Measurements from ENCODE around the gene SMO.
A peak's percentile ranks its signal among the peaks of the same experiment; 100 is the strongest.
"Not testable (repeated sequence)": the region's sequence is repeated elsewhere in the genome, so short reads cannot be mapped to it uniquely, and the experiment has no call there.

SMO gene

GRCh38 chr7:129169686-129170440, 18.6 kb upstream of the SMO start:
- no peak overlapping the region for H3K27ac ChIP-seq
- POLR2A ChIA-PET (ENCODE audit: low non-redundant PET), result no interaction called here
- CTCF ChIA-PET, result interaction anchor here (0.7 kb wide), 1 partner anchor 85 kb away, joined by 3 read pairs; no protein-coding TSS in a partner anchor
- DNase-seq (ENCODE audit: low spot score), result no peak
- TF ChIP-seq, protein P1, sequence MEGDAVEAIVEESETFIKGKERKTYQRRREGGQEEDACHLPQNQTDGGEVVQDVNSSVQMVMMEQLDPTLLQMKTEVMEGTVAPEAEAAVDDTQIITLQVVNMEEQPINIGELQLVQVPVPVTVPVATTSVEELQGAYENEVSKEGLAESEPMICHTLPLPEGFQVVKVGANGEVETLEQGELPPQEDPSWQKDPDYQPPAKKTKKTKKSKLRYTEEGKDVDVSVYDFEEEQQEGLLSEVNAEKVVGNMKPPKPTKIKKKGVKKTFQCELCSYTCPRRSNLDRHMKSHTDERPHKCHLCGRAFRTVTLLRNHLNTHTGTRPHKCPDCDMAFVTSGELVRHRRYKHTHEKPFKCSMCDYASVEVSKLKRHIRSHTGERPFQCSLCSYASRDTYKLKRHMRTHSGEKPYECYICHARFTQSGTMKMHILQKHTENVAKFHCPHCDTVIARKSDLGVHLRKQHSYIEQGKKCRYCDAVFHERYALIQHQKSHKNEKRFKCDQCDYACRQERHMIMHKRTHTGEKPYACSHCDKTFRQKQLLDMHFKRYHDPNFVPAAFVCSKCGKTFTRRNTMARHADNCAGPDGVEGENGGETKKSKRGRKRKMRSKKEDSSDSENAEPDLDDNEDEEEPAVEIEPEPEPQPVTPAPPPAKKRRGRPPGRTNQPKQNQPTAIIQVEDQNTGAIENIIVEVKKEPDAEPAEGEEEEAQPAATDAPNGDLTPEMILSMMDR (conservative IDR thresholded peaks at IDR 0.05; ENCODE audit: low read depth), result no peak

GRCh38 chr7:129170441-129171021, 17.9 kb upstream of the SMO start:
- ChIA-PET POLR2A (ENCODE audit: low non-redundant PET) (no interaction called here), CTCF (no interaction called here)
- TF ChIP-seq, protein P1 (conservative IDR thresholded peaks at IDR 0.05; ENCODE audit: low read depth), result no peak
- DNase-seq (ENCODE audit: low spot score), result no peak
- no peak overlapping the region for H3K27ac ChIP-seq

GRCh38 chr7:129173861-129174260, 14.6 kb upstream of the SMO start:
- POLR2A ChIA-PET (ENCODE audit: low non-redundant PET), result not testable (repeated sequence)

GRCh38 chr7:129176916-129177710, 11.3 kb upstream of the SMO start:
- TF ChIP-seq, protein P1 (conservative IDR thresholded peaks at IDR 0.05; ENCODE audit: low read depth), result no peak
- DNase-seq (ENCODE audit: low spot score), result no peak
- POLR2A ChIA-PET (ENCODE audit: low non-redundant PET), result no interaction called here
- H3K27ac ChIP-seq, result no peak overlapping the region
- CTCF ChIA-PET, result no interaction called here

More at GRCh38 chr7:129173861-129174260, 14.6 kb upstream of the SMO start:
- DNase-seq (ENCODE audit: low spot score); H3K27ac ChIP-seq; CTCF ChIA-PET: not testable (repeated sequence)

DNA sequence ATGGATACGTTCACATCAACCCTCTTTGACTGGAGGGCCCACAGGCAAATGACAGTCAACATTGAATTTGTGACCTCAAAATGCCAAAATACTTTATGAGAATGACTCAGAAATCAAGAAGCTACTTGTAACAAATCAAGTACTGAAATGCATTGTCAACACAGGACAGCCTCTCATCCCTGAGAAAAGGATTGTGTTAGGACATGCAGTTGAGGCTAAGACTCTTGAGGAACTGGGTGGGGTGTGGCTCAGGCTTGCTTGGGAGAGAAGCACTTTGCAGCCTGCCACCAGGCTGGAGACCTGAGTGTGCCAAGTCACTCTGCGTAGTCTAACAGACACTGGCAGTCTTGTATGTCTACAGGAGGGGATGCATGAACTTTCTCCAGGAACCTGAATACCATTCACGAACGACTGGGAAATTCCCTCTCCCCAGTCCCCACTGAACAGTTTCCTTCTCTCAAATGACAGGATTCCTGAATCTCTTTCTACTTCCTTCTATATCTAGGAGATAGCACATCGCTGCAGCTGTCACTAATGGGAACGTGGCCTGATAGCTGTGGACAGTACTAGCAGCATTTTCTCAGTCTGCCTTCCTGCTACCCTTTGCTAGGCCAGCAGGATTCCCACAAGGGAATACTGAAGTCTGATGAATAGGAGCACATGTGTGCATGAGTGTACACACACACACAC, 3.3 kb upstream of the SMO start:
- TF ChIP-seq, protein P1 (conservative IDR thresholded peaks at IDR 0.05; ENCODE audit: low read depth), result no peak
- ChIA-PET CTCF (no interaction called here), POLR2A (ENCODE audit: low non-redundant PET) (no interaction called here)
- H3K27ac ChIP-seq, result peak overlapping the region; percentile 70
- peak; percentile 64 for DNase-seq (ENCODE audit: low spot score)

- CTCF ChIA-PET, result interaction anchor here (0.9 kb wide), 1 partner anchor 23 kb away, joined by 3 read pairs; no protein-coding TSS in a partner anchor
- DNase-seq (ENCODE audit: low spot score), result no peak
- POLR2A ChIA-PET (ENCODE audit: low non-redundant PET), result no interaction called here
- TF ChIP-seq, protein P1 (conservative IDR thresholded peaks at IDR 0.05; ENCODE audit: low read depth), result no peak
- no peak overlapping the region for H3K27ac ChIP-seq
Measured at GRCh38 chr7:129186749-129187260, 1.6 kb upstream of the SMO start.
